MM.1S (cell line): ENCODE results near the gene BAAT.

Experiments
- DNase-seq: peaks from one replicate; pipeline ENCODE4 v3.0.0-alpha.2; 2015
- H2AFZ ChIP-seq: fragments of 300-600 bp; sonication (generic); 2 replicates; pipeline ENCODE4 v1.6.0; 2016; ENCODE audit warnings: antibody characterized with exemption, low read length
- H3F3A ChIP-seq: fragments of 300-600 bp; sonication (generic); 2 replicates; pipeline ENCODE4 v1.6.1; 2016; ENCODE audit warnings: mild to moderate bottlenecking, antibody characterized with exemption, low read length, moderate library complexity, mixed read lengths; ENCODE audit not compliant: insufficient read depth
- H3K27ac ChIP-seq: fragments of 300-600 bp; sonication (generic); 2 replicates; pipeline ENCODE4 v1.5.1; 2016; ENCODE audit warnings: mild to moderate bottlenecking, low read length
- H3K27me3 ChIP-seq: fragments of 300-600 bp; sonication (generic); replicated peaks from 2 replicates; pipeline ENCODE4 v1.6.0; 2016; ENCODE audit warnings: low read length; ENCODE audit not compliant: insufficient read depth
- H3K36me3 ChIP-seq: fragments of 300-600 bp; sonication (generic); replicated peaks from 2 replicates; pipeline ENCODE4 v1.6.1; 2016; ENCODE audit warnings: mild to moderate bottlenecking, low read length, mixed read lengths; ENCODE audit not compliant: insufficient read depth
- H3K4me1 ChIP-seq: fragments of 300-600 bp; sonication (generic); 2 replicates; pipeline ENCODE4 v1.6.1; 2016; ENCODE audit warnings: low read length, mixed read lengths
- H3K4me2 ChIP-seq: fragments of 300-600 bp; sonication (generic); 2 replicates; pipeline ENCODE4 v1.6.0; 2016; ENCODE audit warnings: low read depth, low read length
- H3K4me3 ChIP-seq: fragments of 300-600 bp; sonication (generic); 2 replicates; pipeline ENCODE4 v1.5.1; 2016; ENCODE audit warnings: low read length, mixed read lengths
- H3K79me2 ChIP-seq: fragments of 300-600 bp; sonication (generic); 2 replicates; pipeline ENCODE4 v1.6.1; 2016; ENCODE audit warnings: mixed run types, low read length, mixed read lengths
- H3K9ac ChIP-seq: fragments of 300-600 bp; sonication (generic); 2 replicates; pipeline ENCODE4 v1.6.1; 2016; ENCODE audit warnings: low read length, mixed read lengths
- H3K9me2 ChIP-seq: fragments of 300-600 bp; sonication (generic); replicated peaks from 2 replicates; pipeline ENCODE4 v1.6.1; 2016; ENCODE audit warnings: mild to moderate bottlenecking, low read length, mixed read lengths; ENCODE audit not compliant: insufficient read depth
- H3K9me3 ChIP-seq: fragments of 300-600 bp; sonication (generic); replicated peaks from 2 replicates; pipeline ENCODE4 v1.6.1; 2016; ENCODE audit warnings: mild to moderate bottlenecking, low read length, mixed read lengths; ENCODE audit not compliant: insufficient read depth
- H4K20me1 ChIP-seq: fragments of 300-600 bp; sonication (generic); 2 replicates; pipeline ENCODE4 v1.6.1; 2016; ENCODE audit warnings: mild to moderate bottlenecking, low read length, moderate library complexity, mixed read lengths; ENCODE audit not compliant: insufficient read depth
- CTCF ChIP-seq: fragments of 300-600 bp; sonication (generic); IDR thresholded peaks from 2 replicates; pipeline ENCODE4 v1.5.1; 2016; ENCODE audit warnings: antibody characterized with exemption, low read length, mixed read lengths
- EZH2 ChIP-seq: fragments of 300-600 bp; sonication (generic); optimal IDR thresholded peaks from 2 replicates; pipeline ENCODE3; 2017; ENCODE audit warnings: low read depth, mild to moderate bottlenecking, antibody characterized with exemption, low read length, mixed read lengths
- EZH2phosphoT487 ChIP-seq: fragments of 300-600 bp; sonication (generic); IDR thresholded peaks from 2 replicates; pipeline ENCODE4 v1.6.1; 2018; ENCODE audit warnings: antibody characterized with exemption, low read length

BAAT gene

GRCh38 chr9:101323129-101323528 lies 61.7 kb downstream of the BAAT start:
- Histone ChIP-seq H3K27ac (no peak overlapping the region), H3K4me1 (peaks cover 12% of the 10 kb centered on the region), H3K4me3 (no peak overlapping the region), H3K36me3 (no peaks in the 10 kb centered on the region), H2AFZ (no peak overlapping the region), H3K27me3 (no peaks in the 10 kb centered on the region), H3F3A (no peaks in the 10 kb centered on the region), H3K4me2 (no peak overlapping the region), H3K79me2 (no peaks in the 10 kb centered on the region), H3K9me3 (no peaks in the 10 kb centered on the region), H3K9ac (no peak overlapping the region), H4K20me1 (no peaks in the 10 kb centered on the region), H3K9me2 (no peaks in the 10 kb centered on the region)
- DNase-seq = no peak
- TF ChIP-seq CTCF (no peak), EZH2phosphoT487 (no peak), EZH2 (no peak)

- no peak for DNase-seq
- Histone ChIP-seq H3K36me3 (no peaks in the 10 kb centered on the region), H3F3A (no peaks in the 10 kb centered on the region), H3K4me3 (no peak overlapping the region), H3K27me3 (no peaks in the 10 kb centered on the region), H3K4me1 (no peaks in the 10 kb centered on the region), H2AFZ (no peak overlapping the region), H3K27ac (no peak overlapping the region), H3K9me3 (no peaks in the 10 kb centered on the region), H3K9me2 (no peaks in the 10 kb centered on the region), H3K9ac (no peak overlapping the region), H3K4me2 (no peak overlapping the region), H3K79me2 (no peaks in the 10 kb centered on the region), H4K20me1 (no peaks in the 10 kb centered on the region)
- TF ChIP-seq EZH2phosphoT487 (no peak), CTCF (no peak), EZH2 (no peak)
Measured at GRCh38 chr9:101317735-101318134, 67.1 kb downstream of the BAAT start.

- Histone ChIP-seq H3K9ac (no peak overlapping the region), H3F3A (no peaks in the 10 kb centered on the region), H3K36me3 (no peaks in the 10 kb centered on the region), H3K27me3 (no peaks in the 10 kb centered on the region), H3K79me2 (no peaks in the 10 kb centered on the region), H3K4me3 (no peak overlapping the region), H3K4me1 (no peaks in the 10 kb centered on the region), H3K27ac (no peak overlapping the region), H3K9me3 (no peaks in the 10 kb centered on the region), H3K4me2 (no peak overlapping the region), H4K20me1 (no peaks in the 10 kb centered on the region), H3K9me2 (no peaks in the 10 kb centered on the region), H2AFZ (no peak overlapping the region)
- no peak for TF ChIP-seq CTCF
- TF ChIP-seq EZH2phosphoT487 = no peak
- TF ChIP-seq EZH2 = no peak
- no peak for DNase-seq
Measured at GRCh38 chr9:101315112-101315450, 69.7 kb downstream of the BAAT start.
